ENCODE data around the gene TMEM140. TPM values are rescaled to one million over a fixed set of nuclear protein-coding genes. Genes with fewer than 3 reads are reported as not detected.
"Not testable (repeated sequence)": the region's sequence is repeated elsewhere in the genome, so short reads cannot be mapped to it uniquely, and the experiment has no call there.

TMEM140 gene
- total RNA-seq, 2 donors from 2014 or later, result not detected

DNA sequence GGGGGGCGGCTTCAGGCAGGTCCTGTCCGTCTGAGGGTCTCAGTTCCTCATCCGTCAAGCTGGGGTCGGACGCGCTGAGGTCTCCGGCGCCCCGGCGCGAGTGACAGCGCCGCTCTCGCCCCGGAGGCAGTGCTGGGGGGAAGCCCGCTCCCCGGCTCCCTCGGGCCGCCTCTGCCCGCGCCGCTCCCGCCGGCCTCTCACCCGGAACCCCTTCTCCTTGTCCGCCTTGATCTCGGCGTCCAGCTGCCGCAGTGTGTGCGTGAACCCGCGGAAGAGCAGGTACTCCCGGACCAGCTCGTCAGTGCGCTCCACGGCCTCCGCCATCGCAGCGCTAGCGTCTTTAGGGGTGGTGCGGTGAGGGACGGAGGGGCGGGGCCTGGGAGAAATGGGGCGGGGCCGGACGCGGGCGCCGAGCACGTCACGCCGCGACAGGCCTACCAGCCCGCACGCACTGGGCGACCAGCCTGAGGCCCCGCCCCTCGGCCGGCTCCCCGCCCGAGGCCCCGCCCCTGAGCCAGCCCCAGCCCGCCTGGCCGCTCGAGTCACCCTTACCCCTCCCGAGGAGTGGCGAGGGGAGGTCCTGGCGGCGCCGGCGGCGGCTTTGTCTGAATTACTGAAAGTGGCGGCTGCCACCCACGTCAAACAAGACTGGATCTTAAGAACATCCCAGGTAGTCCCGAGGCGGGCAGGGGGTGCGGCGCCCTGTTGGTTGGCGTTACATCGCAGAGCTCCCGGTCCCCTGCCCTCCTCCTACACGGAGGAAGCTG, 63.5 kb downstream of the TMEM140 start, which contains the start of gene WDR91:
Gene WDR91, minus strand, starts transcription at position 348 of the 767 bp plus-strand sequence. Its CDS starts 24 bp downstream, at position 324.
- H3K9me3 Mint-ChIP-seq, result no peaks in the 10 kb centered on the region
- Histone ChIP-seq H3K9ac (ENCODE audit: extremely low read depth, low read length, poor library complexity, severe bottlenecking) (peak within 1 kb of the TSS; percentile 57), H3K36me3 (ENCODE audit: control insufficient read depth, insufficient read depth, low read length) (peaks cover 4% of the 10 kb centered on the region), H3K9me3 (ENCODE audit: control insufficient read depth, low read length) (no peaks in the 10 kb centered on the region), H3K4me1 (ENCODE audit: control insufficient read depth, insufficient read depth, low read length) (no peaks in the 10 kb centered on the region), H3K27me3 (ENCODE audit: control insufficient read depth, insufficient read depth, low read length, poor library complexity, severe bottlenecking) (peaks cover 6% of the 10 kb centered on the region), H3K27ac (ENCODE audit: low read depth, low read length) (peak within 1 kb of the TSS; percentile 86), H3K4me3 (ENCODE audit: low read length) (peak within 1 kb of the TSS; percentile 89)
- H3K4me1 Mint-ChIP-seq, result peaks cover 12% of the 10 kb centered on the region
- WGBS, 2 experiments (ENCODE audit: insufficient coverage in 1 of 2, insufficient read length in 1 of 2), result 0% methylated on average over 6 to 82 of the region's 82 CpGs
- peak within 1 kb of the TSS; percentile 91 for H3K27ac Mint-ChIP-seq
- peaks cover 10% of the 10 kb centered on the region for H3K27me3 Mint-ChIP-seq (ENCODE audit: insufficient read depth)
- H3K36me3 Mint-ChIP-seq (ENCODE audit: low read depth), result no peaks in the 10 kb centered on the region
- TF ChIP-seq, protein P1, sequence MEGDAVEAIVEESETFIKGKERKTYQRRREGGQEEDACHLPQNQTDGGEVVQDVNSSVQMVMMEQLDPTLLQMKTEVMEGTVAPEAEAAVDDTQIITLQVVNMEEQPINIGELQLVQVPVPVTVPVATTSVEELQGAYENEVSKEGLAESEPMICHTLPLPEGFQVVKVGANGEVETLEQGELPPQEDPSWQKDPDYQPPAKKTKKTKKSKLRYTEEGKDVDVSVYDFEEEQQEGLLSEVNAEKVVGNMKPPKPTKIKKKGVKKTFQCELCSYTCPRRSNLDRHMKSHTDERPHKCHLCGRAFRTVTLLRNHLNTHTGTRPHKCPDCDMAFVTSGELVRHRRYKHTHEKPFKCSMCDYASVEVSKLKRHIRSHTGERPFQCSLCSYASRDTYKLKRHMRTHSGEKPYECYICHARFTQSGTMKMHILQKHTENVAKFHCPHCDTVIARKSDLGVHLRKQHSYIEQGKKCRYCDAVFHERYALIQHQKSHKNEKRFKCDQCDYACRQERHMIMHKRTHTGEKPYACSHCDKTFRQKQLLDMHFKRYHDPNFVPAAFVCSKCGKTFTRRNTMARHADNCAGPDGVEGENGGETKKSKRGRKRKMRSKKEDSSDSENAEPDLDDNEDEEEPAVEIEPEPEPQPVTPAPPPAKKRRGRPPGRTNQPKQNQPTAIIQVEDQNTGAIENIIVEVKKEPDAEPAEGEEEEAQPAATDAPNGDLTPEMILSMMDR (conservative IDR thresholded peaks at IDR 0.05), result peak; percentile 15
- peak within 1 kb of the TSS; percentile 81 for H3K4me3 Mint-ChIP-seq
- DNase-seq, result peak; percentile 99

DNA sequence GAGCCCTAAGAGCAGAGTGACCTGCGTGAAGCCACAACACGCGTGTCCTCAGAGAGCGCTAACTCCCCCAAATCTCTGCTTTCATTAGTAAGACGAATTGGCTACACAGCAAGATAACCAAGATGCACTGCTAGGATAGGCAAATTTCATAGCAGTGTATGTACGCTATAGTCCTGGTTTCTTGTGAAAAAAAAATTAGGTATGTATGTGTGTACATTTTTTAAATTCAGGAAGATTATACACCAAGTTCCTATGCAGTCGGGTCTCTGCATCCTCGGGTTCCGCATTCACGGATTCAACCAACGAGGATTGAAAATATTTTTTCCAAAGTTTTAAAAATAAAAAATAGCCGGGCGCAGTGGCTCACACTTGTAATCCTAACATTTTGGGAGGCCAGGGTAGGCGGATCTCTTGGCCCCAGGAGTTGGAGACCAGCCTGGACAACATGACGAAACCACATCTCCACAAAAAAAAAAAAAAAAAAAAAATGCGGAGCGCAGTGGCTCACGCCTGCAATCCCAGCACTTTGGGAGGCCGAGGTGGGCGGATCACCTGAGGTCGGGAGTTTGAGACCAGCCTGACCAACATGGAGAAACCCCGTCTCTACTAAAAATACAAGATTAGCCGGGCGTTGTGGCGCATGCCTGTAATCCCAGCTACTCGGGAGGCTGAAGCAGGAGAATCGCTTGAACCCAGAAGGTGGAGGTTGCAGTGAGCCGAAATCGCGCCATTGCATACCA, 64.2 kb downstream of the TMEM140 start:
- H3K9me3 Mint-ChIP-seq; H3K4me1 ChIP-seq (ENCODE audit: control insufficient read depth, insufficient read depth, low read length); H3K36me3 ChIP-seq (ENCODE audit: control insufficient read depth, insufficient read depth, low read length); DNase-seq; H3K36me3 Mint-ChIP-seq (ENCODE audit: low read depth); H3K27me3 ChIP-seq (ENCODE audit: control insufficient read depth, insufficient read depth, low read length, poor library complexity, severe bottlenecking); H3K9me3 ChIP-seq (ENCODE audit: control insufficient read depth, low read length): not testable (repeated sequence)
- Mint-ChIP-seq H3K27me3 (ENCODE audit: insufficient read depth) (peaks cover 10% of the 10 kb centered on the region), H3K27ac (peak overlapping the region; percentile 89), H3K4me3 (peak overlapping the region; percentile 81), H3K4me1 (peaks cover 12% of the 10 kb centered on the region)
- peak overlapping the region; percentile 82 for H3K4me3 ChIP-seq (ENCODE audit: low read length)
- 2 to 73% methylated on average over 5 to 30 of the region's 30 CpGs for WGBS, 2 experiments (ENCODE audit: insufficient coverage in 1 of 2, insufficient read length in 1 of 2)
- H3K27ac ChIP-seq (ENCODE audit: low read depth, low read length), result peak overlapping the region; percentile 86
- H3K9ac ChIP-seq (ENCODE audit: extremely low read depth, low read length, poor library complexity, severe bottlenecking), result peak overlapping the region; percentile 51

DNA sequence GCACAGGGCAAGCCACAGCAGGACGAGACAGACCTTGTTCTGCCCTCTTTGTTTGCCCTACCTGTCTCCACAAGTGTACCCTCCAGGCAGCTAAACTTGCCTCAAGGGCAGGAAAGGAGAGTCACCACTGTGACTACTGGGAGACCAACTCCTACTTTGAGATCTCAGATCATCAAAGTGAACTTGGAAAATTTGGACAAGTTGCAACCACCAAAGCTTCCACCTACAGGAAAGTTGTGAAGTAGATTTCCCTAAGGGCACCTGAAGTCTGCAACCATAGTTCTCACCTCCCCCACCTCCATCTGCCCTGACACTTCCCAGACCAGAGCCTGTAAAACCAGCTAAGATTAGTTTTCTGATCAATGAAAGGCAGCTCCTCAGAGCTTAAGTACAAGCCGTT, 66.0 kb downstream of the TMEM140 start:
- H3K4me1 Mint-ChIP-seq, result peaks cover 4% of the 10 kb centered on the region
- no peaks in the 10 kb centered on the region for H3K4me1 ChIP-seq (ENCODE audit: control insufficient read depth, insufficient read depth, low read length)
- peaks cover 6% of the 10 kb centered on the region for H3K27me3 ChIP-seq (ENCODE audit: control insufficient read depth, insufficient read depth, low read length, poor library complexity, severe bottlenecking)
- H3K9me3 ChIP-seq (ENCODE audit: control insufficient read depth, low read length), result no peaks in the 10 kb centered on the region
- H3K36me3 ChIP-seq (ENCODE audit: control insufficient read depth, insufficient read depth, low read length), result no peaks in the 10 kb centered on the region
- no peak overlapping the region for H3K27ac Mint-ChIP-seq
- H3K36me3 Mint-ChIP-seq (ENCODE audit: low read depth), result no peaks in the 10 kb centered on the region
- no peak overlapping the region for H3K27ac ChIP-seq (ENCODE audit: low read depth, low read length)
- peaks cover 10% of the 10 kb centered on the region for H3K27me3 Mint-ChIP-seq (ENCODE audit: insufficient read depth)
- DNase-seq, result no peak
- no peak overlapping the region for H3K4me3 Mint-ChIP-seq
- 78 to 88% methylated on average over 1 to 2 of the region's 2 CpGs for WGBS, 2 experiments (ENCODE audit: insufficient coverage in 1 of 2, insufficient read length in 1 of 2)
- no peak overlapping the region for H3K9ac ChIP-seq (ENCODE audit: extremely low read depth, low read length, poor library complexity, severe bottlenecking)
- no peaks in the 10 kb centered on the region for H3K9me3 Mint-ChIP-seq
- no peak overlapping the region for H3K4me3 ChIP-seq (ENCODE audit: low read length)
- TF ChIP-seq, protein P1 (conservative IDR thresholded peaks at IDR 0.05), result no peak
